IPS DF 19.7 (cell line): ENCODE data around the gene OTUD7B.
"Not testable (repeated sequence)": the region's sequence is repeated elsewhere in the genome, so short reads cannot be mapped to it uniquely, and the experiment has no call there.

Source experiments
- DNase-seq: peaks from one replicate; pipeline ENCODE4 v3.0.0-alpha.2; 2013; ENCODE audit warnings: low read depth, low spot score

Gene OTUD7B

DNA sequence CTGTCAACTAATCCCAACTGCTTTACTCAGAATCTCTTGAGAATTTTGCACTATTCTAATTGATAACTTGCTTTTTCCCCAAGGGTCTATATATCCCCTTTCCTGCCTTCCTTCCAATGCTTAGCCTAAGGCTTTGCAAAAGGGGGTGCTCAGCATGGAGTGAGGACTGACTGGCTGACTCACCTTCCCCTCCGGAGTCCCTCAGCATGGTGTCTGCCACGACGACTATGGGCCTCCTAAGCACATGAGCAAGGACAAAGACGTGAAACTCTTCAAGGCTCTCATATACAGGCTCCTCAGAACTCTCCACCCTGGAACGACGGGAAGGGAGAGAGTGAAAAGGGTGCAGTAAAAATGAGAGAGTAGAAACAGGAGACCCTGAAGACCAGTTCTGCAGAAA lies 60.6 kb downstream of the OTUD7B start:
- no peak for DNase-seq

DNA sequence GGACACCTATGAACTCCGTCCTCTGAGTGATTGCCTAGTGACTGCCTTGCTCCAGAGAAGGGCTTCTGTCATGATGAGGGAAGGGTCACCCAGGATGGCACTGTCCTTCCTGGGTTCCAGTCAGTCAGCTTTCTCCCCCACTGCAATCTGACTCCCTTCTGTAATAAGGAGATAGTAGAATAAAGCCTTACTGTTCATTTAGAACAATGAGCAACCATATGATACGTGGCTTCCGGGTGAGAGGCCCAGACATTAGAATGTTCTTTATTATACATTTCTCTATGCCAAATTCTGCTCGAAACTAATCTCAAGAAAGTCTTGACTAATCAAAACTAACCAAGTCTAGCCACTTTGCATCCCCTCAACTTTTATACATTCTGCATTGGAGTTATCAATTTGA lies 65.3 kb downstream of the OTUD7B start:
- no peak for DNase-seq

DNA sequence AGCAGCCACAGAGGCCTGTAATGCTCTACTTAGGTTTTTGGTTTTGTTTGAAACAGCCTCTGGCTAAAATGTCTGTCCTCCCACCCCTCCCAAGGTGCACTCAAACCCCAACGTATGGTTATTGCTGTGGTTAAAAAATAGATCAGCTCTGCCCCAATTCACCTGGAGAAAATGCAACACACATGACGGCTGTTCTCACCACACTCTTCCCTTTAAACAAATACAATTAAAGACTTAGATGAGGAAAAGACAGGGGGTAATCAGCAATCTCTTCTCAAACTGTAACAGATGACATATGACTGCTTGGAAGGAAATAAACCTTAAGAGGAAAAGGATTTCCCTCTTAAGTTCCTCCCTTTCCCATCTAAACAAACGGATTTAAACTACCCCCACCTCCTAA lies 67.6 kb downstream of the OTUD7B start:
- DNase-seq = no peak

DNA sequence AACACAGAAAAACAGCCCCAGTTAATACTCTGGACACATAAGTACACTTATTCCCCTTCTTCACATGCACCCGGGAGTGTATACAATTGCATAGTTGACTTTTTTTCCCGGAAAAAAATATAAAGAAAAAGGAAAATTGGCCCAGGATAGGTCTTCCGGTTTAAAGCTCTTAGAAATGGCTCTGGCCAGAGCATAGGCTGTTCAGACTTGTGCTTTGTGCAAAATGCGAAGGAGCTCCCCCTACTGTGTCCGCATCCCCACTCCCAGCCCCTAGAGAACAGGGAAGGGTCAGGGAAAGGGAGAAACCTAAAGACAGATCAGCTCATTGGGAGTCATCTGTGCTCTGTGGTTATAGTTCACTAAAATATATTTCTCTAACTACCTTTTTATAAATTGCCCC lies 68.3 kb downstream of the OTUD7B start:
- no peak for DNase-seq

DNA sequence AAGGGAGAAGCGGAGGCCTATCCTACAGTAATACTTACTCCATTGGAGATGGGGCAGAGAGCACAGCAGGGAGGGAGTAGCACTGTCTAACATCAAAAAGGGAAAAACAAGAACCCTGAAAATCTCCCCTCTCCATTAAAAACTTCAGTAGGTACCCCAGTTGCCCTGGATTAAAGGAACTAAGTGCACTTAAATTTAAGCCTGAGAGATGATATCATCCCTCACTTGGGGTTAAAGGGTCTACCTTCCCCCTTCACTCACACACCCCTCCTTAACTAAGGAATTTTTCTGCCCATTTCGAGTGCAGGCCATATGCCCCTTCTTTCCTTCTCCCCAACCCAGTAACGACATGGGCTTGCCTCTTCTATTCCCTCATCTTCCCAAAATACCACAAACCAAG lies 70.1 kb downstream of the OTUD7B start:
- DNase-seq = no peak

DNA sequence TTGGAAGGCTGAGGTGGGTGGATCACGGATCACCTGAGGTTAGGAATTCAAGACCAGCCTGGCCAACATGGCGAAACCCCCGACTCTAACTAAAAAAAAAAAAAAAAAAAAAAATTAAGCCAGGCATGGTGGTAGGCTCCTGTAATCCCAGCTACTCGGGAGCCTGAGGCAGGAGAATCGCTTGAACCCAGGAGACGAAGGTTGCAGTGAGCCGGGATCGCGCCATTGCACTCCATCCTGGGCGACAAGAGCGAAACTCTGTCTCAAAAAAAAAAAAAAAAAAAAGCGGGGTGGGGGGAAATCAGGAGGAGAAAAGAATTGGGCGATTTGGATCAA lies 71.9 kb downstream of the OTUD7B start:
- DNase-seq = not testable (repeated sequence)

DNA sequence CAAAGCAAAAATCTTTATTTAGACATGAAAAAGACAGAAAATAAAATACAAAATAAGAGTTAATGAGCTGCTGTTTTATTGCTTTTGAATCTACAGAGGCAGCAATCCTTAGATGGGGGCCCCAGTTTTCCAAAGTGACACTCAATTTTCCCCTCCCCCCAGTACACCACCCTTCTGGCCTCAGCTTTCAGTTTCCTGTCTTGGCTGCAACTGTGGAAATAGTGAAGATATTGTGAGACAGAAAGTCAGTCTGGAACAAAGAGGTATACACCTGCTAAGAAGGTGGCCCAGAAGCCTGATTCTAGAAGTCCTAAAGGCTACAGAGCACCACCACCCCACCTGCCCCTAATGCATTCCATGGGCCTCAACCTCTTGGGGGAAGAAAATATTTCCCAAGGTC lies 72.8 kb downstream of the OTUD7B start:
- DNase-seq = no peak

DNA sequence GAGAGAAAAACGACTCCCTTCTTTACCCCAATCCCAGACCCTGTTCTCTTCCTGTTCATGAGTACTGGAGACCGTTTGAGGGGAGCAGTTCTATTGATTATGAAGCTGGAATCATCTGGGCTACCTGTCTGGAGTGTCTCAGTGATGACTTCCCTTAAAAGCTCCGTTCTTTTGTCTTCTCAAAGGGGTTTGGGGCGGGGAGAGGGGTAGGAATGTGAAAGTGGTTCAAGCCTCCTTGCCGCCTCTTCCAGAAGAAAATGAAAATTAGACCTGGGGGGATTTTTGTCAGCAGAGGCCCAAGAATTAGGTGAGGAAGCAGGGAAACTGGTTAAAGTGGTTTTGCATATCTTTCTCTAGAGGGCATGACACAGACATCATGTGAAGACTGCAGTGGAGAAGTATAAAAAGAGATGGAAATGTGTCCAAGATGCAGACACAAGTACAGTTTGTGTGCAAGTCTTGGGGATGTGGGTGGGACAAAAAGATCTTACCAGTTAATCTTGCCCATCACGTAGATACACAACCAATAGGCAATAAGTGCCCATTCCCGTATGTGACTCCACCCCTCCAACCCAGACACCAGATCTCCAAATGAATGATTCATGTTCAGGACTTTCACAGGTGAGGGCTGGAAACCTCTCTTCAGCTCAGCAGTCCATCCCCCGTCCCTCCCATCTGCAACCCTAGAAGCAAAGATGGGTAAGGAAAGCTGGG lies 73.4 kb downstream of the OTUD7B start:
- no peak for DNase-seq

DNA sequence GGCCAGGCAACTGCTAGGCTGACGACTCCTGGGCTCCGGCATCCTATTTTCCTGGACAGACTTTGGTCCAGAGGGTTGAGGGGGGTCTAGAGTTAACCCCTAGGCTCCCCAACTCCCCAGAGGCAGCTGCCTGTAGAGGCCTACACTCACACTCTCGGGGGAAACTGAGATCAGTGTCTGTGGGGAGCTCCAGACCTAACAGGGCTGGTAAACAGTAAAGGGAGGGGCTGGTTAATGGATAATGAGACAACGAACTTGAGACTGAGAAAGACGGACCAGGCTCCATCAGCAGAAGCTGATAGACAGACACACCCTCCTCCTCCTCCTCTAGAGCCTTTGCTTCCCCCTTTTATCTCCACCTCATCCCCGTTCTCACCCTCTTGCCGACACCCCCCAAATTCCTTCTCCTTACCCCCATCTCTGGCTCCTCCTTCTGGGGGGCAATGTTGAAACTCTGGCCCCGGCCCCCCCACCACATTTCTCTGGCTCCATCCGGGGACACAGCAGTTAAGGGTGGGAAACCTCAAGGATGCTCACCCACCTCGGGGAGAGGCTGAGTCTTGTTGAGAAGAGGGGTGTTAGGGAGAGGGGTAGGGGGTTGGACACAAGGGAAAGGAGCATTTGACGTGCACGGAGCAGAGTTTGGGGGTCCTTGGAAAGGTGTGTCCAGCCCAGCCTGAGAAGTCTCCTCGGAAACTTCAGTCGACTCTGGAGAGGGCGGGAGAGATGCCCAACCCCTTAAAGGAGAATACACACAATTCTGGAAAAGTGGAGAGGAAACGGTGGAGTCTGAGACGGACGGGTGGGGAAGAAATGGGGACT lies 74.1 kb downstream of the OTUD7B start, which contains the start of gene MTMR11:
TSS of gene MTMR11 (minus strand) at position 710 of the 822 bp plus-strand sequence. CDS start at position 478, 232 bp downstream.
- no peak for DNase-seq

DNA sequence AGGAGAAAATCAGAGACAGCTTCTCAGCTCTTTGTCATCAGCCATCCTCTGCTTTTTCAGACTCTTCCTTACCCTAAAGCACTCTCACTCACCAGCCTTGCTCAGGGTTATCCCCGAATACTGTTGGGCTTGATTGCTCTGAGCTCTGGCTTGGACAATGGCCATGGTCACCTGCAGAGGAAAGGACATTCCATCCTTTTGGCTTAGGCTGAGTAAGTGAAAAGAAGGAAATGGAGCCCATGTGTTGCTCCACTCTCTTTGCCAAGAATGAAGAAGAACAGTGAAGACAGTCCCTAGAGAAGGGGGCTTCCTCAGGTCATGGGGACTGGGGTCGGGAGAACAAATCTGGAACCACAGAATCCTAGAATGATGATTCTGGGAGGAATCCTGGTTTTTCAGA lies 76.2 kb downstream of the OTUD7B start:
- DNase-seq = no peak

DNA sequence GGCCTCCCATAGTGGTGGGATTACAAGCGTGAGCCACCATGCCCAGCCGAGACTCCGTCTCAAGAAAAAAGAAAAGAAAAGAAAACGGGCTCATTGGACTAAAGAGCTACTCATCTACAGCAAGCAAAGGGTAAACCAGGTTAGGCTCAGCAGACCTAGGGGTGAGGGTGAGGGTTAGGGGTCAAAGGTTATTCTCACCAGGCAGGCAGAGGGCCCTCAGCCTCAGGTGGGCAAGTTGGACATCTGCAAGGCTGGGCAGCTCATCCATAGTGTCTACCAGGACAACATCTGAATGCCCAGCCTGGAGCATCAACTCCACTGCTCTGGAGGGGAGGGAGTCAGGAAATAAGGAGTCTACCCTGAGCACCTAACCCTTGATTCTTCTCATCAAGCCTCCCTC lies 77.3 kb downstream of the OTUD7B start:
- no peak for DNase-seq

DNA sequence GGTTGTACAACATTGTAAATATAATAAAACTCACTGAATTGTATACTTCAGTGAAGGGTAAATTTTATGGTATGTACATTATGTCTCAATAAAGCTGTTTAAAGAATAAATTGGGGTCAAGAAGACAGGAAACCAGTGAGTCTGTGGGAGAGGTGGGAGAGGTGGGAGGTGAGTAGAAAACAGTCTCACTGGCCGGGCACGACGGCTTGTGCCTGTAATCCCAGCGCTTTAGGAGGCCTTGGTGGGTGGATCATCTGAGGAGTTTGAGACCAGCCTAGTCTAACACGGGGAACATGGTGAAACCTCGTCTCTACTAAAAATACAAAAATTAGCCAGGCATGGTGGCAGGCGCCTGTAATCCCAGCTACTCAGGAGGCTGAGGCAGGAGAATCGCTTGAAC lies 78.1 kb downstream of the OTUD7B start:
- DNase-seq = no peak

DNA sequence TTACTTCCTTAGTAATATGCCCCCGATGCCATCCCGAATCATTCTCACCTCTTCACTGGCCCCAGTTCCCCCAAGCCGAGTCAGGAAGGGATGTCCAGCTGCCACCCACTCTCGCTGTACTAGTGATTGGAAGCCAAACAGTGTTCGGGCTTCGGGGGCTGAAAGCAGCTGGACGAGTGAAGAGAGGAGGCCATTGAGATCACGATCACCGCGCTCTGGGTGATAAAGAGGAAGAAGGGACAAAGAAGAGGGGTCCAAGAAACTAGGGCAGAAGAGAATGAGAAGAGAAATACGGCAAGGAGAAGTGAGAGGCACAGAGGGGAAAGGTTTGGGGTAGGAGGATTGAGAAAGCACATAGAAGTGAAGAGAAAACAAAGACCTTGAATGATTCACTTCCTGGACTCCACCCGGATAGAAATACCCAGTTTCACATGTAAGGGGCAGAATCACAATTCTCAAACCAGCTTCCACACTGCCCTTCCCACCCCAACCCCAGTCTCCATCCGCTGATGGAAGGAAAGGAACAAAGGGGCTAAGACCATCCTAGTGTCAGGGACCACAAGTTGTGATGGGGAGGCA lies 79.2 kb downstream of the OTUD7B start:
- no peak for DNase-seq

DNA sequence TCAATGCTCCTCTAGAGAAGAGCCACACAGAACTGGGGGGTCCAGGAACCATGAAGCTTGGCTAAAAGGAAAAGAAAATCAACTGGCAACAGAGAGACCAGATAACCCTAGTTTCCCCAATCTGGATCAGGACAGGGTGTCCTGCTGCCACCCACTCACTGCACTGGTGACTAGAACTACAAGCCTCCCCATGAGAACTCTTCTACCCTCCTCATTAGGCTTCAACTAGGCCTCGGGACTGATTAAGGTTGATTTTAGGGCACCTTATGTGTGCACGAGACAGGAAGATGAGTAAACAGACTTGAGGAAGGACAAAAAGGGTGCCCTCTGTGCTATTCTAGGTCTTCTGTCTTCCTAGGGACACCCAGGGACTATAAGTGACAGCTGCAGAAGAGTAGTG lies 80.7 kb downstream of the OTUD7B start:
- no peak for DNase-seq

DNA sequence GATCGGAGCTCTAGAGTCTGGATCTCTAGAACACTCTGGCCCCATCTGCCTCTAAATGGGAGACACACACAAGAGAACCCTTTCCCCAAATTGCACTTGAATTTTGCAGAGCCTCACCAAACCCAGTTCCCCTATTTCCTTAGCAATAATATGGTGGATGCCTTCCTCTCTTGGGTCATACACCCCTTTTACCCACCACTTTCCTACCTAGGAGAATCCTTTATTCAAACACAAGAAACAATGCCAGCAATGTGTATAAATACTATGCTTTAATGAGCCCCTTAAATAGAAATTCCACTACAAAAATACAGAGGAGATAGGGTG lies 82.2 kb downstream of the OTUD7B start:
- DNase-seq = no peak

DNA sequence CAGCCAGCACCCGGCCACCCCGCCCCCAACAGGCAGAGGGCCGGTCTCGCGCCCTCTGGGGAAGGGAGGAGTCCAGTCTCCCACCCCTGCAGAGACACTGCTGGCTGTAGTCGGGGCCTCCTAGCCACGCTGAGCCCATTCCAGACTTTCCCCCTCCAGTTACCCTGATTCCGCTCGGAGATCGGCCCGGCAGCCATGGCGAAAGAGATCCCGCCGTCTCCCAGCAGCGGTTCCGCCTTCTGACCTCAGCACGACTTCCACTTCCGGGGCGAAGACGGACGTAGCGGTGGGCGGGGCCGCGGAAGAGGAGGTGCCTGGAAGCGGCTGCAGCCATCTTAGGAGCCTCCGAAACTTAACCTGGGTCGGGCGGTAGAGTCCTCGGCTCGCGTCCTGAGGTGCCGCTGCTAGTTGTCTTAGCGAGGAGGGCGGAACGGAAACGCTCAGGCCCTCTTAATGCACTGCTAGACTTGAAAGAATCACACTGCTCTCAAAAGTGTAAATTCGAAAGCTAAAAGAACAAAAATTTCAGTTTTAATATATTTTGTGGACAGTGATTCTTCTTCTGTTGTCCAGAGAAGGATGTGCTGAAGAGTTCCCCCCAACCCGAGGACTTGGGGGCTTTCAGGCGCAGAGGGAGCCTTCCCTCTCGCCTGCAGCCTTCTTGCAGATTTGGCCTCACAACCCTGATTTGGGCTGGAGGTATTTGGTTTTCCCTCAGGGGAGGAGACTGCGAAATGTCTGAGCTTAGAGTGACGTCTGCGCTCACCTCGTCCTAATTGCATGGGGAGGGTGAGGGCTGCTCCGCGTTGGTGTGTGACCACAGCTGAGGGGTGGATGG lies 82.7 kb downstream of the OTUD7B start, which contains the start of gene SF3B4:
TSS of gene SF3B4 (minus strand) at position 241 of the 838 bp plus-strand sequence. CDS start at position 197, 44 bp downstream.
- DNase-seq = peak; percentile 81

DNA sequence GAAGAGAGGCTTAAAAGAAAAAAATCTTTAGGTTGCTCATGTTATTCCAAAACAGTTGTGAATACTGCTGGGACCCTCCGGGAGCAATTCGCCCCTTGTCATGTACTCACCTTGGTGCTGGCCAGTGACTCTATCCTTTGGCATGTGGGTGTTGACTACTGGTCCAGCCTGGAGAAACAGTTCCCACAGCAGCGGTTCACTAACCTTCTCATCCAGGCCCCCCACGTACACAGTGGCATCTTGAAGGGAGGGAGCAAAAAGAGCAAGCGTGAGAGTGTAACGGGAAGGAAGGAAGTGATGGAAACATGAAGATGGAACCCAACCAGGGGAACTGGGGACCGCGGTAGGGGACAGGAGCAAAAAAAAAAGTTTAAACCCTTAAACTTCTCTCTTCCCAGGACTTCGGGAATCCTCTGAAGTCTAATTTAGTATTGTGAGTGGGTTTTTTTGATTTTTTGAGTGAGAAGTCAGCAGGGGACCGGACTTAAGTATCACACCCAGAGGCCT lies 83.4 kb downstream of the OTUD7B start:
- no peak for DNase-seq

DNA sequence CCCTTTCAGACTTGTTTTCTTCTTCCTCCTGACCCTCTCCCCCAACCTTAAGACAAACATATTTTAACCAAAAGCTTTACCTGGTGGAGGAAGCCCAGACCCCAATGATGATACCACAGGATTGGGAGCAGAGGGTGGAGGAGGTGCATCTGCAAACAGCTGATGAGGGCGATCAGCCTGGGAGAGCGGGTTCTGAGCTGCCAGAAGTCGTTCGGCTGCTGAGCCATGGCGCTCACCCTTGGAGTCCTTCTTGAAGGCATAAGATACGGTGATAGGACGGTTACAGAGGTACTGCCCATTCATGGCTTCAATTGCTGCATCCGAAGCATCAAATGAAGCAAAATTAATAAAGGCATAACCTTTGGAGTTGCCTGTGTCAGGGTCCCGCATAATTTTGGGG lies 84.2 kb downstream of the OTUD7B start:
- no peak for DNase-seq

DNA sequence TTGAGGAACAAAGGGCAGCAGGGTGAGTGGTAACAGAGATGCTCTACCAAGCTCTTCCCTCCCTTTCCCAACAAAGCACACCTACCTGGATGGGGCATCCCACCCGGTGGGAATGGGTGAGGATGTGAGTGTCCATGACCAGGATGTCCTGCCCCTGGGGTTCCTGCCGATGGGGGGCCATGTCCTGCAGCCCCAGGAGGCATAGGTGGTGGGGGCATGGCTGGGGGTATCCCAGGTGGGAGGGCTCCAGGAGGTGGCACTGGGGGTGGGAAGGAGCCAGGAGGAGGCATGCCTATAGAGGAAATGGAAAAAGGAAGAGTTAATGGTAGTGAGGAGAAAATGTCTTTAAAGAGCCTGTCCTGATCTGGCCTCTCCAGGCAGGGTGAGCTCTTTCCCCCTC lies 84.8 kb downstream of the OTUD7B start:
- DNase-seq = no peak

DNA sequence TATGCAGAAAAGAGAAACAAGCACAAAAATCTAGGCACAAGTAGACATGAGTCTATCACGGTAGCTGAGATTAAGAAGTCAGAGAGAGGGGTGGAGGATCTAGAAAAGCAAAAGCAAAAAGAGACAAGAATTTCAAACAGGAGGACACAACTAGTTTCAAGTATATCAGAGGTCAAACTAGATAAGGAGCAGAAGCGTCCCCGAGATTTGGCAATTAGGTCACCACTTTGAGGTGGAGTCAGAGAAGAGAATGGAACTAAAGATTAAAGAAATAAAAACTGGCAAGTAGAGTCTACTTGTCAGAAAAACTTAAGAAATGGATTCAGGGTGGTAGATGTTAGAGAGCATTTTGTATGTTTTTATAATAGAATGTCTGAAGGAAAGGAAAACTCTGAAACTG lies 85.2 kb downstream of the OTUD7B start:
- no peak for DNase-seq

DNA sequence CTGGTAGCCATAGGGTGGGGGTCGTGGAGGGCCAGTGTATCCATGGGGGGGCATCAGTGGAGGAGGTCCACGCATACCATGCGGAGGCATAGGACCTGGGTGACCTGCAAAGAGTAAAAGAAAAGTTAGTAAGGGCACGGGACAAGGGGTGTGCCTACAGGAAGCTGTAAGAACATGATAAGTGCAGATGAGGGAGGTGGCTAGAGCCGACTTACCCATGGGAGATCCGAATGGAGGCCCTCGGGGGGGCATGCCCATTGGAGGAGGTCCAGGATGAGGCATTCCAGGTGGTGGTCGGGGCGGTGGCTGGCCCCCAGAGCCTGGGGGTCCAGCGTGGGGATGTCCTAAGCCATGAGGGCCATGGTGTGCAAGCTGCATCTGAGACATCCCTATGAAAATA lies 86.9 kb downstream of the OTUD7B start:
- no peak for DNase-seq
